GM12891 (cell line): ENCODE measurements around the gene CCR8.

Experiments used
- POLR2A ChIP-seq: IDR thresholded peaks from 2 replicates; pipeline ENCODE4 v1.6.1; 2011; ENCODE audit warnings: low read depth, low read length, control low read depth
- TAF1 ChIP-seq: IDR thresholded peaks from 2 replicates; pipeline ENCODE4 v1.6.1; 2011; ENCODE audit warnings: low read depth, low read length, control low read depth

DNA sequence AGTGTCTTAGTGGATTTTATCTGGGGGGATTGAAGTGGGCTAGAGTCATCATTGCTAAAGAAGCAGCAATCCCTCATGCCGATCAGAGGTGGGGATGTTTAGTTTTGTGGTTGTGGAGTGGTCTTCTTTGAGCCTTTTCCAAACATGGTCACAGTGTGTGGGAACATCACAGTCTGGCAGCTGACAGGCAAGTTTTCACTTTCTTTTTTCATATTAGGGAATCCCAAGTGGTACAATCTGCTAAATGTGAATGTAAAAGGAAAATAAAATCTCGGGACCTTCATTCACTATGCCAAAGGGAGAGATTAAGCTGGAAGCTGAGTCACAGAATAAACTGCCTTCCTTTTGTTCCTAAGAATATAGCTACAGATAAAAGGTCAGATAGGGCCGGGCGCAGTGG is 39.3 kb upstream of the CCR8 start:
- no peak for TF ChIP-seq POLR2A
- no peak for TF ChIP-seq TAF1
